HepG2 (cell line): Measurements from ENCODE around the gene PID1. TPM values are rescaled to one million over a fixed set of nuclear protein-coding genes. Genes with fewer than 3 reads are reported as not detected.

ENCODE experiments used
- CCDC6 ChIP-seq: sonication (generic); formaldehyde crosslinking; IDR thresholded peaks from 2 replicates; pipeline ENCODE4 v1.8.1; 2022; ENCODE audit warnings: mild to moderate bottlenecking, missing genetic modification reagents, moderate library complexity
- CREB1 ChIP-seq, 2 experiments: fragments of 450-650 bp in 1 of 2; IDR thresholded peaks; 2 replicates each; pipeline ENCODE4 v1.6.1; 2016 to 2017; ENCODE audit warnings: control low read depth in 1 of 2, mild to moderate bottlenecking in 1 of 2, missing compliant biosample characterization in 1 of 2, missing genetic modification characterization in 1 of 2
- DPF2 ChIP-seq: sonication (generic); formaldehyde crosslinking; IDR thresholded peaks from 2 replicates; pipeline ENCODE4 v1.4.0; 2020; ENCODE audit warnings: mild to moderate bottlenecking, low read depth, missing genetic modification reagents, borderline replicate concordance
- FOXA1 ChIP-seq, 2 experiments: fragments of 450-650 bp in 1 of 2; sonication (generic) in 1 of 2; formaldehyde crosslinking in 1 of 2; IDR thresholded peaks; 2 replicates each; pipeline versions ENCODE4 v1.4.0 to v1.6.1; 2016 to 2020; ENCODE audit warnings: missing genetic modification reagents in 1 of 2
- GABPA ChIP-seq, 2 experiments: IDR thresholded peaks; 2 replicates each; pipeline ENCODE4 v1.6.1; 2011 to 2016; ENCODE audit warnings: low read depth in 2 of 2, low read length in 1 of 2, missing biosample characterization in 1 of 2, missing genetic modification characterization in 1 of 2
- GTF3A ChIP-seq: sonication (generic); formaldehyde crosslinking; conservative IDR thresholded peaks from 2 replicates; pipeline ENCODE4 v1.4.0; 2020; ENCODE audit warnings: mild to moderate bottlenecking, missing genetic modification reagents
- HNRNPUL1 ChIP-seq: fragments of 200-400 bp; formaldehyde crosslinking; IDR thresholded peaks from 2 replicates; pipeline ENCODE4 v1.6.1; 2017; ENCODE audit warnings: low read depth, mild to moderate bottlenecking, low read length, moderate library complexity
- JUNB ChIP-seq: sonication (generic); formaldehyde crosslinking; IDR thresholded peaks from 2 replicates; pipeline ENCODE4 v1.8.0; 2022; ENCODE audit warnings: missing genetic modification reagents, mild to moderate bottlenecking, borderline replicate concordance
- KDM3A ChIP-seq: IDR thresholded peaks from 2 replicates; pipeline ENCODE4 v1.6.1; 2018; ENCODE audit warnings: low read depth, missing compliant biosample characterization
- KDM4B ChIP-seq: sonication (generic); formaldehyde crosslinking; IDR thresholded peaks from 2 replicates; pipeline ENCODE4 v1.4.0; 2020; ENCODE audit warnings: missing genetic modification reagents
- MIER3 ChIP-seq: IDR thresholded peaks from 2 replicates; pipeline ENCODE4 v1.6.1; 2016; ENCODE audit warnings: missing compliant biosample characterization, borderline replicate concordance
- NAIF1 ChIP-seq: sonication (generic); formaldehyde crosslinking; IDR thresholded peaks from 2 replicates; pipeline ENCODE4 v1.5.0; 2020; ENCODE audit warnings: mild to moderate bottlenecking, missing genetic modification reagents, borderline replicate concordance
- NONO ChIP-seq, 2 experiments: fragments of 450-650 bp in 1 of 2; sonication (generic) in 1 of 2; formaldehyde crosslinking in 1 of 2; IDR thresholded peaks in 1 of 2; conservative IDR thresholded peaks in 1 of 2; 2 replicates each; pipeline versions ENCODE4 v1.6.1 to v1.8.0; 2017 to 2022; ENCODE audit warnings: mild to moderate bottlenecking in 1 of 2, missing genetic modification reagents in 1 of 2, moderate library complexity in 1 of 2
- POLR2A ChIP-seq, 2 experiments: IDR thresholded peaks; 2 replicates each; pipeline ENCODE4 v1.6.1; 2011; ENCODE audit warnings: low read depth in 2 of 2, low read length in 2 of 2, mild to moderate bottlenecking in 1 of 2, moderate library complexity in 1 of 2; ENCODE audit not compliant: insufficient read depth in 1 of 2
- SALL1 ChIP-seq: sonication (generic); formaldehyde crosslinking; IDR thresholded peaks from 2 replicates; pipeline ENCODE4 v1.8.0; 2022; ENCODE audit warnings: mild to moderate bottlenecking, missing genetic modification reagents
- SIX1 ChIP-seq: sonication (generic); formaldehyde crosslinking; IDR thresholded peaks from 2 replicates; pipeline ENCODE4 v1.4.0; 2020; ENCODE audit warnings: missing genetic modification reagents, borderline replicate concordance
- TGIF2 ChIP-seq: IDR thresholded peaks from 2 replicates; pipeline ENCODE4 v1.6.1; 2016; ENCODE audit warnings: control low read depth, missing compliant biosample characterization
- ZNF253 ChIP-seq: sonication (generic); formaldehyde crosslinking; IDR thresholded peaks from 2 replicates; pipeline ENCODE4 v1.8.0; 2022; ENCODE audit warnings: mild to moderate bottlenecking, missing genetic modification reagents, borderline replicate concordance
- ZNF446 ChIP-seq: sonication (generic); formaldehyde crosslinking; IDR thresholded peaks from 2 replicates; pipeline ENCODE4 v1.5.0; 2020; ENCODE audit warnings: mild to moderate bottlenecking, missing genetic modification reagents
- ZNF614 ChIP-seq: IDR thresholded peaks from 2 replicates; pipeline ENCODE4 v1.6.1; 2018; ENCODE audit warnings: missing biosample characterization, missing genetic modification reagents, inconsistent platforms, borderline replicate concordance
- polyA plus RNA-seq, 8 experiments: library from polyadenylated mRNA; depleted of rRNA in 3 of 8; stranded (reverse) in 7 of 8; unstranded in 1 of 8; fragments of >200 nt; fragmentation: Illumina TruSeq in 4 of 8; extraction: Trizol in 4 of 8; gene quantifications; 2 replicates each; pipeline versions ENCODE4 v1.2.1 to v1.2.3, GENCODE V29; 2011 to 2016; ENCODE audit warnings: low read depth in 4 of 8, missing spikeins in 1 of 8, mixed read lengths in 1 of 8; ENCODE audit not compliant: insufficient read depth in 1 of 8
- total RNA-seq, 5 experiments: library from RNA; depleted of rRNA; stranded (reverse); fragments of >200 nt; fragmentation: Illumina TruSeq; extraction: Trizol; gene quantifications; 2 replicates each; pipeline ENCODE4 v1.2.3, GENCODE V29; 2016; ENCODE audit warnings: low read depth in 1 of 5
- TF ChIP-seq, protein P1 (sequence below): sonication (generic); formaldehyde crosslinking; conservative IDR thresholded peaks from 2 replicates; pipeline ENCODE4 v1.8.1; 2023; ENCODE audit warnings: missing genetic modification reagents
- TF ChIP-seq, protein P2 (sequence below): sonication (generic); formaldehyde crosslinking; conservative IDR thresholded peaks from 2 replicates; pipeline ENCODE4 v1.4.0; 2020; ENCODE audit warnings: missing genetic modification reagents
- TF ChIP-seq, protein P3 (sequence below): sonication (generic); formaldehyde crosslinking; IDR thresholded peaks from 2 replicates; pipeline ENCODE4 v1.4.0; 2020; ENCODE audit warnings: missing genetic modification reagents

PID1 gene
- total and polyA plus RNA-seq, 2 of the 13 experiments (the other 11 are each of a cell fraction or from before 2014, with no cell fraction given), result 0.15 to 0.18 TPM

DNA sequence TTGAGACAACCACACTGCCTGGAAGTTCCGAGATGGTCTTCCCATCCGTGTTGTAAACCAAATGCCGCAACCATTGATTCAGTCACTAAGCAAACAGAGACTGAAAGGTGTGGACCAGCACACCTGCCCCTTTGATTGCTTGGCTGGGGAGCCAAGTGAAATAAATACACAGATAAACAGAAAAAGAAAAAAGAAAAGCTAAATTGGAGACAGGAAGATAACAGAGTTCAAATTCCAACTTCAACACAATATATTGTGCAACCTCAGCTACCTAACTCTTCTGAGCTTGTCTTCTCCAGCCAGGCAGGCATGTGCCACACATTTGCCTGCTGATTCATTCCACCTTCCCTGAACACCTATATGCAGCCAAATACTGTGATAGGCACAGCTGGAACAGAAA is 110.9 kb downstream of the PID1 start (continued):
- TF ChIP-seq GABPA (IDR thresholded peaks at IDR 0.05; ENCODE audit: low read depth, low read length) (no peak), GABPA (CRISPR knock-in tag; IDR thresholded peaks at IDR 0.05; ENCODE audit: low read depth) (peak; percentile 44; the same call in 1 of the 2 replicates), KDM4B (CRISPR knock-in tag) (no peak), SIX1 (peak; percentile 54; the same call in 1 of the 2 replicates), FOXA1 (IDR thresholded peaks at IDR 0.05) (peak; percentile 39; the same call in 1 of the 2 replicates), FOXA1 (CRISPR knock-in tag; IDR thresholded peaks at IDR 0.05) (peak; percentile 71), SALL1 (CRISPR knock-in tag) (peak; percentile 47; the same call in 1 of the 2 replicates), ZNF446 (CRISPR knock-in tag) (no peak), TGIF2 (CRISPR knock-in tag) (no peak), MIER3 (CRISPR knock-in tag) (peak; percentile 77; the same call in 1 of the 2 replicates), HNRNPUL1 (no peak), POLR2A (IDR thresholded peaks at IDR 0.05; ENCODE audit: insufficient read depth in 1 of 2, low read depth in 2 of 2, low read length in 2 of 2) (no peak), ZNF253 (no peak), JUNB (CRISPR knock-in tag) (0 out of 2 replicates have a peak, but pooled peaks have one; percentile 62), ZNF614 (CRISPR knock-in tag) (0 out of 2 replicates have a peak, but pooled peaks have one; percentile 29), NONO (IDR thresholded peaks at IDR 0.05) (no peak), NONO (CRISPR knock-in tag; conservative IDR thresholded peaks at IDR 0.05) (peak; percentile 59), CREB1 (IDR thresholded peaks at IDR 0.05) (no peak), CREB1 (CRISPR knock-in tag; IDR thresholded peaks at IDR 0.05) (peak; percentile 86), NAIF1 (CRISPR knock-in tag) (peak; percentile 37; the same call in 1 of the 2 replicates), KDM3A (CRISPR knock-in tag) (no peak; the same call in 1 of the 2 replicates), DPF2 (peak; percentile 57; the same call in 1 of the 2 replicates), GTF3A (no peak), CCDC6 (CRISPR knock-in tag) (no peak)
- TF ChIP-seq, protein P1, sequence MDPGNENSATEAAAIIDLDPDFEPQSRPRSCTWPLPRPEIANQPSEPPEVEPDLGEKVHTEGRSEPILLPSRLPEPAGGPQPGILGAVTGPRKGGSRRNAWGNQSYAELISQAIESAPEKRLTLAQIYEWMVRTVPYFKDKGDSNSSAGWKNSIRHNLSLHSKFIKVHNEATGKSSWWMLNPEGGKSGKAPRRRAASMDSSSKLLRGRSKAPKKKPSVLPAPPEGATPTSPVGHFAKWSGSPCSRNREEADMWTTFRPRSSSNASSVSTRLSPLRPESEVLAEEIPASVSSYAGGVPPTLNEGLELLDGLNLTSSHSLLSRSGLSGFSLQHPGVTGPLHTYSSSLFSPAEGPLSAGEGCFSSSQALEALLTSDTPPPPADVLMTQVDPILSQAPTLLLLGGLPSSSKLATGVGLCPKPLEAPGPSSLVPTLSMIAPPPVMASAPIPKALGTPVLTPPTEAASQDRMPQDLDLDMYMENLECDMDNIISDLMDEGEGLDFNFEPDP, result no peak
- TF ChIP-seq, protein P2, sequence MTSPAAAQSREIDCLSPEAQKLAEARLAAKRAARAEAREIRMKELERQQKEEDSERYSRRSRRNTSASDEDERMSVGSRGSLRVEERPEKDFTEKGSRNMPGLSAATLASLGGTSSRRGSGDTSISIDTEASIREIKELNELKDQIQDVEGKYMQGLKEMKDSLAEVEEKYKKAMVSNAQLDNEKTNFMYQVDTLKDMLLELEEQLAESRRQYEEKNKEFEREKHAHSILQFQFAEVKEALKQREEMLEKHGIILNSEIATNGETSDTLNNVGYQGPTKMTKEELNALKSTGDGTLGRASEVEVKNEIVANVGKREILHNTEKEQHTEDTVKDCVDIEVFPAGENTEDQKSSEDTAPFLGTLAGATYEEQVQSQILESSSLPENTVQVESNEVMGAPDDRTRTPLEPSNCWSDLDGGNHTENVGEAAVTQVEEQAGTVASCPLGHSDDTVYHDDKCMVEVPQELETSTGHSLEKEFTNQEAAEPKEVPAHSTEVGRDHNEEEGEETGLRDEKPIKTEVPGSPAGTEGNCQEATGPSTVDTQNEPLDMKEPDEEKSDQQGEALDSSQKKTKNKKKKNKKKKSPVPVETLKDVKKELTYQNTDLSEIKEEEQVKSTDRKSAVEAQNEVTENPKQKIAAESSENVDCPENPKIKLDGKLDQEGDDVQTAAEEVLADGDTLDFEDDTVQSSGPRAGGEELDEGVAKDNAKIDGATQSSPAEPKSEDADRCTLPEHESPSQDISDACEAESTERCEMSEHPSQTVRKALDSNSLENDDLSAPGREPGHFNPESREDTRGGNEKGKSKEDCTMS (CRISPR knock-in tag), result no peak
- TF ChIP-seq, protein P3, sequence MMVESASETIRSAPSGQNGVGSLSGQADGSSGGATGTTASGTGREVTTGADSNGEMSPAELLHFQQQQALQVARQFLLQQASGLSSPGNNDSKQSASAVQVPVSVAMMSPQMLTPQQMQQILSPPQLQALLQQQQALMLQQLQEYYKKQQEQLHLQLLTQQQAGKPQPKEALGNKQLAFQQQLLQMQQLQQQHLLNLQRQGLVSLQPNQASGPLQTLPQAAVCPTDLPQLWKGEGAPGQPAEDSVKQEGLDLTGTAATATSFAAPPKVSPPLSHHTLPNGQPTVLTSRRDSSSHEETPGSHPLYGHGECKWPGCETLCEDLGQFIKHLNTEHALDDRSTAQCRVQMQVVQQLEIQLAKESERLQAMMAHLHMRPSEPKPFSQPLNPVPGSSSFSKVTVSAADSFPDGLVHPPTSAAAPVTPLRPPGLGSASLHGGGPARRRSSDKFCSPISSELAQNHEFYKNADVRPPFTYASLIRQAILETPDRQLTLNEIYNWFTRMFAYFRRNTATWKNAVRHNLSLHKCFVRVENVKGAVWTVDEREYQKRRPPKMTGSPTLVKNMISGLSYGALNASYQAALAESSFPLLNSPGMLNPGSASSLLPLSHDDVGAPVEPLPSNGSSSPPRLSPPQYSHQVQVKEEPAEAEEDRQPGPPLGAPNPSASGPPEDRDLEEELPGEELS (CRISPR knock-in tag), result peak; percentile 92
